ENCODE measurements around the gene TAF4. TPM values are rescaled to one million over a fixed set of nuclear protein-coding genes. Genes with fewer than 3 reads are reported as not detected.
A peak's percentile ranks its signal among the peaks of the same experiment; 100 is the strongest.

Gene TAF4
- total and polyA plus RNA-seq, 2 of the 13 experiments (the other 11 are each of a cell fraction or from before 2014, with no cell fraction given) = 5.9 to 12.0 TPM

GRCh38 chr20:62104234-62104789 is 38.6 kb upstream of the TAF4 start (continued):
- TF ChIP-seq ZNF687 (CRISPR knock-in tag; IDR thresholded peaks at IDR 0.05) (peak; percentile 40), ZNF543 (CRISPR knock-in tag; IDR thresholded peaks at IDR 0.05) (no peak), AFF4 (CRISPR knock-in tag; IDR thresholded peaks at IDR 0.05) (no peak), ZSCAN12 (CRISPR knock-in tag; IDR thresholded peaks at IDR 0.05) (no peak), TBX3 (IDR thresholded peaks at IDR 0.05; ENCODE audit: borderline replicate concordance) (no peak), GPN1 (CRISPR knock-in tag; IDR thresholded peaks at IDR 0.05; ENCODE audit: borderline replicate concordance) (no peak), NFE2L1 (CRISPR knock-in tag; IDR thresholded peaks at IDR 0.05; ENCODE audit: borderline replicate concordance) (no peak), PBX3 (CRISPR knock-in tag; IDR thresholded peaks at IDR 0.05; ENCODE audit: borderline replicate concordance) (no peak), SRY (CRISPR knock-in tag; IDR thresholded peaks at IDR 0.05) (no peak), BCL6 (CRISPR knock-in tag; IDR thresholded peaks at IDR 0.05) (no peak)

All from HepG2 (cell line).